Suprapubic skin (tissue), 4 donors: ENCODE results near the gene IFI6. TPM values are rescaled to one million over a fixed set of nuclear protein-coding genes. Genes with fewer than 3 reads are reported as not detected.
A peak's percentile ranks its signal among the peaks of the same experiment; 100 is the strongest.
"Not testable (repeated sequence)": the region's sequence is repeated elsewhere in the genome, so short reads cannot be mapped to it uniquely, and the experiment has no call there.

Source experiments
- DNase-seq, 2 donors: peaks; one replicate each; pipeline ENCODE4 v3.0.0-alpha.2; 2019; ENCODE audit warnings: low spot score in 2 of 2
- H3K27ac ChIP-seq: fragments of 200-600 bp; sonication (generic); one replicate; pipeline ENCODE4 v1.5.1; 2019
- H3K27me3 ChIP-seq: fragments of 200-600 bp; sonication (generic); one replicate; pipeline ENCODE4 v1.5.1; 2019
- H3K36me3 ChIP-seq: fragments of 200-600 bp; sonication (generic); one replicate; pipeline ENCODE4 v1.5.1; 2019
- H3K4me1 ChIP-seq: fragments of 200-600 bp; sonication (generic); one replicate; pipeline ENCODE4 v1.5.1; 2019
- H3K4me3 ChIP-seq: fragments of 200-600 bp; sonication (generic); one replicate; pipeline ENCODE4 v1.5.1; 2019; ENCODE audit warnings: mild to moderate bottlenecking
- H3K9me3 ChIP-seq: fragments of 200-600 bp; sonication (generic); one replicate; pipeline ENCODE4 v1.5.1; 2019
- EP300 ChIP-seq: sonication (generic); formaldehyde crosslinking; IDR thresholded peaks from one replicate; pipeline ENCODE4 v1.6.1; 2017; ENCODE audit warnings: antibody characterized with exemption
- POLR2A ChIP-seq, 2 donors: fragments of 450-650 bp; IDR thresholded peaks; one replicate each; pipeline ENCODE4 v1.6.1; 2017; ENCODE audit warnings: antibody characterized with exemption in 2 of 2, mild to moderate bottlenecking in 2 of 2, moderate library complexity in 2 of 2
- POLR2AphosphoS5 ChIP-seq, 3 donors: sonication (generic); formaldehyde crosslinking; IDR thresholded peaks; one replicate each; pipeline ENCODE4 v1.6.1; 2017; ENCODE audit warnings: antibody characterized with exemption in 3 of 3
- WGBS: methylation state at CpG from one replicate; pipeline ENCODE4 v1.1.5; 2018; 5-methylcytosine and 5-hydroxymethylcytosine counted together
- total RNA-seq, 4 donors: library from RNA; depleted of rRNA; stranded (reverse); fragments of >200 nt; gene quantifications; one replicate each; pipeline ENCODE4 v1.1.0, GENCODE V29; 2016
- TF ChIP-seq, protein P1 (sequence below), 2 donors: fragments of 200-600 bp in 1 of 2; fragments of 450-650 bp in 1 of 2; sonication (generic) in 1 of 2; IDR thresholded peaks; one replicate each; pipeline ENCODE4 v1.5.1; 2016 to 2019; ENCODE audit warnings: antibody characterized with exemption in 2 of 2, mild to moderate bottlenecking in 1 of 2, moderate library complexity in 1 of 2

The IFI6 gene
- total RNA-seq, 4 donors from 2014 or later = 6.3 to 31.4 (median 8.2) TPM

DNA sequence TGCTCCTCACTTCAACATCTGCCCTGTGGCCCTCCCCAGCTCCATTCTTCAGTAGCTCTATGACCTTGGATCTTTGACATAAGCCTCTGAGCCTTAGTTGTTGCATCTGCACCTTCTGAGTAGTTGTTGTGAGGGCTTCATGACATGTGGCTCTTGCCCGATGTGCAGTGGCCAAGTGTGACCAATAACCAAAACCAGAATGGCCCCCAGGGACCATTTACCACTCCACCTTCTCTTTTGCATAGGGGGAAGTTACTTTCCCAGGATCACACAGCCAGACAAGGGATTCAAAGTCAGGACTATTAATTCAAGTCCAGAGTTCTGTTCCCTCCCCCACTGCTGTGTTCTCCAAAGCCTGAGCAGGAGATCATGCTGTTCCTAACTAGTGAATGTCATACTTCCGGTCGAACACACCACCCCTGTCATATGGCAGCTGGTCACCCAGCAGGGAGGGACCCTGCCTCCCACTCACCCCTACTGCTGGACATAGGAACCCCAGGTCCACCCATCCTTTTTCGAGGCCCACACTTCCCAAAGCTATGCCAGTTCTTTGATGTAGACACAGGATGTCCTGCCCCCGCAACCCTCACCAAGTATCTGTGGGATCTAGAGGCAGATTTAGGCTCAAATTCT lies 41.0 kb downstream of the IFI6 start:
- WGBS = 45% methylated on average over 5 of the region's 5 CpGs
- H3K4me1 ChIP-seq = peaks cover 64% of the 10 kb centered on the region
- no peaks in the 10 kb centered on the region for H3K9me3 ChIP-seq

DNA sequence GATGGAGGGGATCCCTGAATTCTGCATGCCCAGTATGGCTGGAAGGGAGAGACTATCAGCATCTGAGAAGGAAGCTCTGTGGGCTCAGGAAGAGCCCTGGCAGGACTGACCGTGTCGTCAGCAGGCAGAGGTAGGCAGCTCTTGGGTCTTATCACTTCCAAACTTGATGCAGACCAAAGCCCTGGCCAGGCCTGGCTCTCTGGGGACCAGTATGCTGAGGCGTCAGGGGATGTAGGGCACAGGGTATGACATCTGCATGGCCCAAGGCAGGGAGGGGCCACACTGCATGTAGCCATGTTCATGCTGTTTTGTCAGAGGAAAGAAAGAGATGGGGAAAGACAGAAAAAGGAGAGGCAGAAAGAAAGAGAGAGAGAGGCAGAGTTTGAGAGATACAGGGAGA lies 43.3 kb downstream of the IFI6 start:
- Histone ChIP-seq H3K27me3 (no peaks in the 10 kb centered on the region), H3K27ac (peak overlapping the region; percentile 9), H3K4me1 (peaks cover 73% of the 10 kb centered on the region), H3K4me3 (no peak overlapping the region), H3K9me3 (no peaks in the 10 kb centered on the region), H3K36me3 (no peaks in the 10 kb centered on the region)
- TF ChIP-seq EP300 (no peak), POLR2AphosphoS5 (IDR thresholded peaks at IDR 0.05) (no peak), POLR2A (IDR thresholded peaks at IDR 0.05) (no peak)
- TF ChIP-seq, protein P1, sequence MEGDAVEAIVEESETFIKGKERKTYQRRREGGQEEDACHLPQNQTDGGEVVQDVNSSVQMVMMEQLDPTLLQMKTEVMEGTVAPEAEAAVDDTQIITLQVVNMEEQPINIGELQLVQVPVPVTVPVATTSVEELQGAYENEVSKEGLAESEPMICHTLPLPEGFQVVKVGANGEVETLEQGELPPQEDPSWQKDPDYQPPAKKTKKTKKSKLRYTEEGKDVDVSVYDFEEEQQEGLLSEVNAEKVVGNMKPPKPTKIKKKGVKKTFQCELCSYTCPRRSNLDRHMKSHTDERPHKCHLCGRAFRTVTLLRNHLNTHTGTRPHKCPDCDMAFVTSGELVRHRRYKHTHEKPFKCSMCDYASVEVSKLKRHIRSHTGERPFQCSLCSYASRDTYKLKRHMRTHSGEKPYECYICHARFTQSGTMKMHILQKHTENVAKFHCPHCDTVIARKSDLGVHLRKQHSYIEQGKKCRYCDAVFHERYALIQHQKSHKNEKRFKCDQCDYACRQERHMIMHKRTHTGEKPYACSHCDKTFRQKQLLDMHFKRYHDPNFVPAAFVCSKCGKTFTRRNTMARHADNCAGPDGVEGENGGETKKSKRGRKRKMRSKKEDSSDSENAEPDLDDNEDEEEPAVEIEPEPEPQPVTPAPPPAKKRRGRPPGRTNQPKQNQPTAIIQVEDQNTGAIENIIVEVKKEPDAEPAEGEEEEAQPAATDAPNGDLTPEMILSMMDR (IDR thresholded peaks at IDR 0.05) = no peak
- 80% methylated on average over 3 of the region's 3 CpGs for WGBS
- DNase-seq = peak in 1 of 2 donors; percentile 62

More for the DNA sequence above, 41.0 kb downstream of the IFI6 start:
- H3K27me3 ChIP-seq = no peaks in the 10 kb centered on the region
- peak overlapping the region; percentile 84 for H3K27ac ChIP-seq
- H3K36me3 ChIP-seq = no peaks in the 10 kb centered on the region
- DNase-seq = no peak
- TF ChIP-seq POLR2A (IDR thresholded peaks at IDR 0.05) = no peak
- TF ChIP-seq, protein P1 (IDR thresholded peaks at IDR 0.05) = no peak
- no peak for TF ChIP-seq POLR2AphosphoS5 (IDR thresholded peaks at IDR 0.05)
- TF ChIP-seq EP300 = no peak
- no peak overlapping the region for H3K4me3 ChIP-seq

DNA sequence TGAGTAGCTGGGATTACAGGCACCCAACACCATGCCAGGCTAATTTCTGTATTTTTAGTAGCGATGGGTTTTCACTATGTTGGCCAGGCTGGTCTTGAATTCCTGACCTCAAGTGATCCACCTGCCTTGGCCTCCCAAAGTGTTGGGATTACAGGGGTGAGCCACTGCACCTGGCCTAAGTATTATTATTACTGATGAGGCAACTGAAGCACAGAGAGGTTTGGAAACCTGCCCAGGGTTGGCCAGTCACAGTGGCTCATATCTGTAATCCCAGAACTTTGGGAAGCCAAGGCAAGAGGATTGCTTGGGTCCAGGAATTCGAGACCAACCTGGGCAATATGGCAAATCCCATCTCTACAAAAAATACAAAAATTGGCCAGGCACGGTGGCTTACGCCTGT lies 44.3 kb downstream of the IFI6 start:
- WGBS = 94% methylated on average over 4 of the region's 4 CpGs

DNA sequence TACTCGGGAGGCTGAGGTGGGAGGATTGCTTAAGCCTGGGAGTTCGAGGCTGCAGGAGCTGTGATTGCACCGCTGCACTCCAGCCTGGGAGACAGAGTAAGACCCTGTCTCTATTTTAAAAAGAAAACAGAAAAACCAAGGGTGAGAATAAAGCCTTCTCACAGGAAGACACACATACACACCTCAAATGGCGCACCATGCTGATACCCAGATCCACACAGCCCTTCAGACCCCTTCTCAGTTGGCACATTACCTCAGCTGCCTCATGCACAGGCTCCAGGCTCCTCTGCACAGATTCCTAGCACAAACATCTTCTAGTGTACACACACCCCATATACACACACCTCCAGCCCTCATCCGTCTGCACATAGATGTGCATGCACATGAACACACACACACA lies 44.9 kb downstream of the IFI6 start:
- H3K4me1 ChIP-seq = peaks cover 56% of the 10 kb centered on the region
- no peak for TF ChIP-seq POLR2AphosphoS5 (IDR thresholded peaks at IDR 0.05)
- TF ChIP-seq, protein P1 (IDR thresholded peaks at IDR 0.05) = no peak
- no peak for TF ChIP-seq EP300
- TF ChIP-seq POLR2A (IDR thresholded peaks at IDR 0.05) = no peak
- no peaks in the 10 kb centered on the region for H3K9me3 ChIP-seq
- no peak overlapping the region for H3K27ac ChIP-seq
- DNase-seq = no peak
- no peak overlapping the region for H3K4me3 ChIP-seq
- no peaks in the 10 kb centered on the region for H3K36me3 ChIP-seq
- 95% methylated on average over 5 of the region's 5 CpGs for WGBS
- no peaks in the 10 kb centered on the region for H3K27me3 ChIP-seq

More for the DNA sequence above, 44.3 kb downstream of the IFI6 start:
- not testable (repeated sequence) for DNase-seq, H3K36me3 ChIP-seq, H3K9me3 ChIP-seq, H3K27ac ChIP-seq, H3K27me3 ChIP-seq, H3K4me3 ChIP-seq
- peaks cover 63% of the 10 kb centered on the region for H3K4me1 ChIP-seq

DNA sequence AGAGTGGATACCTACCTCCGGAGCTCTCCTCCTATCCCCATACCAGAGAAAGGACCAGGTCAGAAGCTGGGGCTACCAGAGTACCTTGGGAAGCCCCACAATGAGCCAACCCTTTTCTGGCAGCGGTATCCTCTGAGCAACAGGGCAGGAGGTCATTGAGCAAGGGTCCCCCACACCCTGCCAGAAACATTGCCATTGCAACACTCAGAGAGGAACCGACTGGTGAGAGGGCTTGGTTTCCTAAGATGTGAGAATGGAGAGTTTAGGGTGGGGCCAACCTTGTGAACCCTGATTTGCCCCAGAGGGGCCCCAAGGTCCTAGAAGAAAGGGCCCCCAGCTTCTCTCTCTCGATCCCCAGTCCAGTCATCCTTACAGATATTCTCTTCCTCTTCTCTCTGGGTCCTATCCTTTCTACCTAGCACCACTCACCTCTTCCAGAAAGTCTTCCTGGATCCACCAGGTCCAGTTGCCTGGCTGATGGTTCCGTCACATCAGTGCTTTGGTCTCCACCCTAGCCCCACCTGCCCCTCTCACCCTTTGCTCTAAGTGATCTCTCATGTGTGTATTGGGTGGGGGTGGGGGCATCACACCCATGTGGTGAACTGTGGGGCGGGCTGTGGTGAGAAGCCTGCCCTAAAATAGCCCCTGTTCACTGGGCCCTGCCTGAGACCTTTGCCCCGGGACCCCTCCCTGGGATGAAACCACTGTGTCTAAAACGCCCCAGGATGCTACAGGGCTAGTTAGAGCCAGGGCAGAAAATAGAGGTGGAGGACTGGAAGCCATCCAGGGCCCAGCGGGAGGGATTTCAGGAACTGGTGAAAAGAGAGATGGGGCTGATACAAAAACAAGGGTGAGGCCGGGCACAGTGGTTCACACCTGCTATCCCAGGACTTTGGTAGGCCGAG lies 45.7 kb downstream of the IFI6 start:
- peaks cover 53% of the 10 kb centered on the region for H3K4me1 ChIP-seq
- H3K4me3 ChIP-seq = no peak overlapping the region
- H3K27ac ChIP-seq = no peak overlapping the region
- 75% methylated on average over 11 of the region's 11 CpGs for WGBS
- H3K36me3 ChIP-seq = no peaks in the 10 kb centered on the region
- H3K27me3 ChIP-seq = no peaks in the 10 kb centered on the region
- peak in 1 of 2 donors; percentile 69 for DNase-seq
- TF ChIP-seq POLR2A (IDR thresholded peaks at IDR 0.05) = no peak
- no peak for TF ChIP-seq POLR2AphosphoS5 (IDR thresholded peaks at IDR 0.05)
- no peak for TF ChIP-seq EP300
- TF ChIP-seq, protein P1 (IDR thresholded peaks at IDR 0.05) = no peak
- no peaks in the 10 kb centered on the region for H3K9me3 ChIP-seq
